ENCODE data around the gene CSRP3. TPM values are rescaled to one million over a fixed set of nuclear protein-coding genes. Genes with fewer than 3 reads are reported as not detected.

Gene CSRP3
- total RNA-seq, 1 donor from 2014 or later = not detected

DNA sequence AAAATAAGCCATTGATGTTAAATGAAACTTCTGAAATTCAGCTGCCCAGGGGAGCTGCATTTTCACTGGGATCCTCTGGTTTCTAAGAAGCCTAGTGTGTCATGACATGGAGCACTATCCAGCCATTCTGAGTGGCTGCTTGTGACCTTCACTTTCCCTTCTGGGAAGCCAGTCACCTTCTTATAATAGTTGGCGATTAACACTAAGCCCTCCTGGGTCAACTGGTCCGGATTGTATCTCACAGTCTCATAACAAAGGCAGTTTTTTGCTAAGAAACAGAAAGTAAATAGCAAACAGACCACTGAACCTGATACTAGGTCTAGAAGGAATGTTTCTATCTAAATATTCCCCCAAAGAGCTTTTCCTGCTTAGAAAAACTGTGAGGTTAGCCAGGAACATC lies 7.9 kb downstream of the CSRP3 start:
- Mint-ChIP-seq H3K9me3 (no peaks in the 10 kb centered on the region), H3K36me3 (ENCODE audit: low read depth) (no peaks in the 10 kb centered on the region), H3K27me3 (ENCODE audit: insufficient read depth) (peaks cover 3% of the 10 kb centered on the region), H3K4me3 (no peak overlapping the region), H3K27ac (no peak overlapping the region), H3K4me1 (ENCODE audit: low read depth) (no peaks in the 10 kb centered on the region)
- intact Hi-C loops (cut with micrococcal nuclease) = no loop called here
- no peak for DNase-seq (ENCODE audit: low spot score)

DNA sequence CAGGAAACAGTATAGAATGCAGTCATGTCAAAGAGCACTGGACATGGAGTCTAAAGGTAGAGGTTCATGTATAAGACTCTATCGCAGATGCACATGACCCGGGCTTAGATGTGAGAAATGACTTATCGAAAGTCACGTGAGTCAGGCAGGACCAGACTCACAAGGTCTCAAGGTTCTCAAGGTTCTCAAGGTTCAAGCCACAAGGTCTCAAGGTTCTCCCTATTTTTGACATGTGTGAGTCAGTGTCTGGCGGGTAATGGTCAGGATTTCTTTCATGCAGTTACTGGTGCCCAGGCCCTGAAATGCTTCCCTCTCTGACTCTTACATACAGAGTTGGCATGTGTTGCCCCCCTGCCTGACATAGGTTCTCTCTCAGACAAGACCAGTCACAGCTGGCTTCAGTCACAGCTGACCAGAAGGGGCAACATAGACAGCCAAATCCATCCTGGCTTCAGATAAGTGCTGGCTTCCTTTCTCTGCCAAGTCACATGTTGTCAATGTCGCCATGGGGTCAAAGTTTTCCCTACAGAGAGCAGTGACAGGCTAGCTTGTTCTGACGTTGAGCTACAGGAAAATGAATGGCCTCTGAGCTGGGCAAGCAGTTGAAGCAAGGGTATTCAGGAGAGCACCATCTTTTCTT lies 10.1 kb downstream of the CSRP3 start:
- Mint-ChIP-seq H3K27ac (no peak overlapping the region), H3K4me3 (no peak overlapping the region), H3K9me3 (no peaks in the 10 kb centered on the region), H3K36me3 (ENCODE audit: low read depth) (no peaks in the 10 kb centered on the region), H3K4me1 (ENCODE audit: low read depth) (no peaks in the 10 kb centered on the region), H3K27me3 (ENCODE audit: insufficient read depth) (peaks cover 3% of the 10 kb centered on the region)
- no peak for DNase-seq (ENCODE audit: low spot score)
- intact Hi-C loops (cut with micrococcal nuclease) = no loop called here

DNA sequence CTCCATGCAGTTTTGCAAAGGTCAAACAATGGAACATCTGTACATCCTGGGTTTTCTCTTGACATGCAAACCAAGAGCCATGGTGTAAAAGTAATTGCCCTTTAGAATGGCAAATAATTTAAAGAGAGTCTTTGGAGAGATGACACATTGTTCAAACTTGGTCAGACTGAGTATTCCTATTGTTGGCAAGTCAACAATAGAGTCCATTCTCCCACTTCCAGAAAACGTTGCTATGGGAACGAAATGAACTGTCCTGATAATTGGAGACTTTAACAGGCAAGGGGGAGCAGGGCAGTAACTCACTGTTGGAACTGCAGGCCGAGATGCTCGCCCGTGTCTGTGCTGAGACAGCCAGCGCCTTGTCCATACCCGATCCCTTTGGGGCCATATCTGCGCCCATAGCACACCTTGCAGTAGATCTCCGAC lies 13.9 kb downstream of the CSRP3 start:
- Mint-ChIP-seq H3K9me3 (no peaks in the 10 kb centered on the region), H3K4me1 (ENCODE audit: low read depth) (no peaks in the 10 kb centered on the region), H3K4me3 (no peak overlapping the region), H3K27me3 (ENCODE audit: insufficient read depth) (no peaks in the 10 kb centered on the region), H3K27ac (no peak overlapping the region), H3K36me3 (ENCODE audit: low read depth) (no peaks in the 10 kb centered on the region)
- intact Hi-C loops (cut with micrococcal nuclease) = no loop called here
- no peak for DNase-seq (ENCODE audit: low spot score)

DNA sequence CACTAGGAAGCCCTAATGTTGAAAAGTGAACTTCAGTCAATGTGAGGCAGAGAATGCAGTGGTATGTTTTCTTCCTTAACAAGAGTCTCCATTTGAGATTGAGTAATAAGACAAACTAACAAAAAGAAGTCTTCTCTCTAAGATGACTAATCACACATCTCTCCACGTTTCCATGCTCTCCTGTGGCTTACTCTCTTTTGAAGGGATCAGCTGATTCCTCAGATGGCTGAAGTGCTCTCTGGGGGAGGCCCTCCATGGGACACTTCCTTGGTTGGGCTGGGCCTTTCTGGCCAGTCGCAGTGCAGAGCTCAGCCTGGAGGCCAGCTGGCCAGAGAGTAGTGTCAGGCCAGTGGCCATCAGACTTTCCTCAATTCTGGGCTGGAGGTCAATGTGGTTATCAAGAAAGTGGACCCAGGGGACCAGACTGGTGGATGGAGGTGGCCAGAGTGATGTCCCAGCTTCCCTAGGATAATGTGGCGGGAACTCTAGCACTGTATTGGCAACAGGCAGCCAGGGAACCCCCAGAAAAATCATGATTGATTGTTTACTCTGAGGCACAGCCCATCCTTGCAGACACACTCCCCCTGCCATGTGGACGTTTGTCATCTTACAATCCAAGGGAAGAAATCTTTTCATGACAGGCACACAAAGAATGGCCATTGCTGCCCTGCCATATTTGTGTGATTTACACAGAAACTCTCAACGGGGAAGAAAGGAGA lies 14.5 kb downstream of the CSRP3 start:
- no peak overlapping the region for H3K27ac Mint-ChIP-seq
- H3K9me3 Mint-ChIP-seq = no peaks in the 10 kb centered on the region
- DNase-seq (ENCODE audit: low spot score) = no peak
- H3K27me3 Mint-ChIP-seq (ENCODE audit: insufficient read depth) = no peaks in the 10 kb centered on the region
- no peak overlapping the region for H3K4me3 Mint-ChIP-seq
- no peaks in the 10 kb centered on the region for H3K36me3 Mint-ChIP-seq (ENCODE audit: low read depth)
- H3K4me1 Mint-ChIP-seq (ENCODE audit: low read depth) = no peaks in the 10 kb centered on the region
- intact Hi-C loops (cut with micrococcal nuclease) = no loop called here

DNA sequence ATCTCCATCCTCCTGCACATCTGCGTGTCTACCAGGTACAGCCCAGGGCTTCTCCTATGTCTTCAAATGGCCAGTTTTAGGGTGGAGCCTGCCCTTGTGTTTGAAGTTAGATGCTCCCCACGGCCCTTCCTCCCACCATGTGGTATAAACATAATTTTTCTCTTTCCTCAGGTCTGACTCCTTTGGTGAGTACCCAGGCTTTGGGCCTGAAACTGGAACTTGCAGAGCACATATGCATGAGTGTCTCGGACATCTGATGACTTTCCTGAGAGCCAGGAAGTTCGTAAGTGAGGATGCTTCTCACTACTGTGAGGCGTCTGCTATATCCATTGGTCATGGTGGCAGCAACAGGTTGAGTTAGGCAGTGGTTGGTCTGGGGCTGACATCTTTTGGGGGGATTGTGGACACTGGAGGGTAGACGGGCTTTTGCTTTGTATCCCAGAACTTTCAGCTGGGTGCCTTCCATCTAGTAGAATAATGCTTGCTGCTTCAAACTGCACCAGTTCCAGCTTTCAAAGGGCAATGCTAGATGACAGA lies 16.2 kb downstream of the CSRP3 start:
- DNase-seq (ENCODE audit: low spot score) = no peak
- Mint-ChIP-seq H3K27ac (no peak overlapping the region), H3K4me1 (ENCODE audit: low read depth) (no peaks in the 10 kb centered on the region), H3K27me3 (ENCODE audit: insufficient read depth) (no peaks in the 10 kb centered on the region), H3K36me3 (ENCODE audit: low read depth) (no peaks in the 10 kb centered on the region), H3K9me3 (no peaks in the 10 kb centered on the region), H3K4me3 (no peak overlapping the region)
- intact Hi-C loops (cut with micrococcal nuclease) = no loop called here

DNA sequence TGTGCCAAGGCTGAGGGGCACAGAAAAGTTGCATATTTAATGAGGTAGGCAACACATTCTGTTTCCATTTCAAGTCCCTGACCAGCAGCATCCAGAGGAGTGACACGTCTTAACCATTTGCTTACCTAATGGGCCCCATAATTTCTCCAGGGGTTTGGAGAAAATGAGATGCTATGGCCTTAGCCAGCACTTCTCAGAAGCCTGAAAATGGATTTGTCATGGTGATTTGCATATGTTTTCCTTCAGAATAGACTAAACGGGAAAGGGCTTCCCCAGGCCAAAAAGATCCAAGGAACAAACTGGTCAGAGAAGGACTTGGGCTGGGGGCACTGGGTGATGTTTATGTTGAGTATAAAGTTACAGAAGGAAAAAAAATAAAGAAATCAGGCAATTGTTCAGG lies 16.7 kb downstream of the CSRP3 start:
- no peak for DNase-seq (ENCODE audit: low spot score)
- Mint-ChIP-seq H3K27ac (no peak overlapping the region), H3K27me3 (ENCODE audit: insufficient read depth) (no peaks in the 10 kb centered on the region), H3K36me3 (ENCODE audit: low read depth) (no peaks in the 10 kb centered on the region), H3K4me3 (no peak overlapping the region), H3K9me3 (no peaks in the 10 kb centered on the region), H3K4me1 (ENCODE audit: low read depth) (no peaks in the 10 kb centered on the region)
- intact Hi-C loops (cut with micrococcal nuclease) = no loop called here

DNA sequence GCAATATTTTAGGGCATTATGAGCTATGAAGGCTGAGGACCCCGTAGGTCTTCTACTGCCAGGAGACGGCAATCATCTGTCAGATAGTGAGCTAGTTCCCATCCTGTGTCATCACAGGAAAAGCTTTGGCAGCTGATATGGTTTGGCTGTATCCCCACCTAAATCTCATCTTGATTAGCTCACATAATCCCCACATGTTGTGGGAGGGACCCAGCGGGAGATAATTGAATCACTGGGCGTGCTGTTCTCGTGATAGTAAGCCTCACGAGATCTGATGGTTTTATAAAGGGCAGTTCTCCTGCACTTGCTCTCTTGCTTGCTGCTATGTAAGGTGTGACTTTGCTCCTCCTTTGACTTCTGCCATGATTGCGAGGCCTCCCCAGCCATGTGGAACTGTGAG lies 18.1 kb downstream of the CSRP3 start:
- Mint-ChIP-seq H3K4me3 (no peak overlapping the region), H3K27ac (no peak overlapping the region)
- intact Hi-C loops (cut with micrococcal nuclease) = no loop called here

DNA sequence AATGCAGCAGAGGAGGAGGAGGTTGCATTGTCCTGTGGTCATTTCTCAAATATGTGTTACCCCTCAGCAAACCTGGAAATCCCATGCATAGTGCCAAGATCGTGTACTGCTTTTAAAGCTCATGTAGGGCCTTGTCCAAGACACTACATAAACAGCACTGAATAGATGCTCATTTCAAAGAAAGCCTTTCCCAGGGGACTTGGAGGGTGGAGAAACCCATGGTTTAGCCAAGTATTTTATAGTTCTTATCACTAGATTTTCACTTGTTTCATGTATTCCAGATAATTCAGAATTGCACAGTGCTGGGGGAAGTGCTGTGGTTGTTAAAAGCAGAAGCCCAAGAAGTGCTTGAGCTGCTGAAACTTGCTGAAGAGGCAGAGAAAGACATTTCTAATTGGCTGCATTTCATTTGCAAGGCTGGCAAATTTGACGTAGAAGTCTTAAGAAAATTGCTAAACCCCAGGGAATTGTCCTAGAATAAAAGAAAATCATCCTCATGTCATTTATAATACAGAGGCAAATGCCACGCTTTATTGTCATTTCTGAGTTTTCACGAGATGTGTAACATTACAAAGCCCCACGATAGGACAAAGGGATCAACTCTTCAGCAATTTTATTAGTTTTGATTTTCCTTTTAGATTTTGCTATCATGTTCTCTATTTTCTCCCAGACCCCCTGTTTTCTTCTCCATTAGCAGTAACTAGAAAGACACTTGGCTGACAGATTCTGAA lies 20.1 kb downstream of the CSRP3 start:
- intact Hi-C loops (cut with micrococcal nuclease) = no loop called here
- H3K4me3 Mint-ChIP-seq = no peak overlapping the region

More for the DNA sequence above, 18.1 kb downstream of the CSRP3 start:
- Mint-ChIP-seq H3K36me3 (ENCODE audit: low read depth) (no peaks in the 10 kb centered on the region), H3K4me1 (ENCODE audit: low read depth) (no peaks in the 10 kb centered on the region), H3K27me3 (ENCODE audit: insufficient read depth) (no peaks in the 10 kb centered on the region), H3K9me3 (no peaks in the 10 kb centered on the region)
- no peak for DNase-seq (ENCODE audit: low spot score)

DNA sequence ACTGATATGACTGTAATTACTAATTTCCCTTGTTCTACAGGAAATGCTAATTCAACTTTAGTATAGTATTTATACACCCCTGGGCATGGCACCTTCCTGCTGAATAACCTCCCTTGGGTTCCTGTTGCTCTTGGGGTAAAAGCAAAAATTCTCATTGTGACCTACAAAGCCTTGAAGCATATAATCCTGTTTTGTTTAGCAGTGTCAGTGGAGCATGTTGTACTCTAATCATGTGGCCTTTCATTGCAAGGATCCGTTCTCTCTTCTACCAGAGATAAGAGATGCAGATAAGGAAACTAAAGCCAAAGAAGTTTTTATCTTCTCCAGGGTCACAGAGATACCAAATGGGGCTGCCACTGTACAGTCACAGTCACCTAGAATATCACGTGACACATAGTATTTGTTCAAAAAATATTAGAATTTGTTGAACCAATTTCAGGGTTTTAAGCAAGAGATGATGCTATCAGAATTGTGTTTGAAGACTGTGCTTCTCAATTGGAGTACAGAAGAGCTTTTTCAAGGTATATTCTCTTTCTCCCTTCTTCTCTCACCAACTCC lies 25.1 kb downstream of the CSRP3 start:
- H3K4me3 Mint-ChIP-seq = no peak overlapping the region
- intact Hi-C loops (cut with micrococcal nuclease) = no loop called here
- no peak overlapping the region for H3K27ac Mint-ChIP-seq
- no peak for DNase-seq (ENCODE audit: low spot score)
- peaks cover 31% of the 10 kb centered on the region for H3K36me3 Mint-ChIP-seq (ENCODE audit: low read depth)
- no peaks in the 10 kb centered on the region for H3K9me3 Mint-ChIP-seq
- H3K4me1 Mint-ChIP-seq (ENCODE audit: low read depth) = no peaks in the 10 kb centered on the region
- no peaks in the 10 kb centered on the region for H3K27me3 Mint-ChIP-seq (ENCODE audit: insufficient read depth)

More for the DNA sequence above, 20.1 kb downstream of the CSRP3 start:
- DNase-seq (ENCODE audit: low spot score) = no peak
- no peaks in the 10 kb centered on the region for H3K9me3 Mint-ChIP-seq
- H3K36me3 Mint-ChIP-seq (ENCODE audit: low read depth) = peaks cover 8% of the 10 kb centered on the region
- no peak overlapping the region for H3K27ac Mint-ChIP-seq
- H3K27me3 Mint-ChIP-seq (ENCODE audit: insufficient read depth) = no peaks in the 10 kb centered on the region
- no peaks in the 10 kb centered on the region for H3K4me1 Mint-ChIP-seq (ENCODE audit: low read depth)

DNA sequence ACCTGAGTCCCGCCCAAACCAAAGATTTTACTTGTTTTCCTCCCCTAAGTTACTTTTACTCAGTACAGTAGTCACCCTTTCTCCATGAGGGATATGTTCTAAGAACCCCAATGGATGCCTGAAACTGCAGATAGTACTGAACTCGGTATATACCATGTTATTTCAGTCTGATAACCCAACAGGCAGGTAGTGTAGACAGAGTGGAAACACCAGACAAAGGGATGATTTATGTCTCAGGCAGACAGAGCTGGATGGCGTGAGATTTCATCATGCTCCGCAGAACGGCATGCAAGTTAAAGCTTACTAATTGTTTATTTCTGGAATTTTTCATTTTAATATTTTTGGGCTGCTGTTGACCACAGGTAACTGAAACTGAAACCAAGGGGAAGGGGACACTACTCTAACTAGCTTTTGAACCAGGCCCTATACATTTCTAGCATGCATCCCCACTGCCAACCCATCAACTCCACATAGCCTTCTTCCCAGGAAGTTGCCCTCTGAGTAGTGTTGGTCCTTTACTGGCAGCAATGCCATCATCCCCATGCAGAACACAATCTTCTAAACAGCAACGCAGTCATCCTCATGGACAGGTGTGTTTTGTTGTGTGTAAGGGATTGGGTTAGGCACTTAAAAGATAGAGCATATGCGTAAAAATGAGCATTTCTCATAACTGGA lies 27.7 kb downstream of the CSRP3 start:
- DNase-seq (ENCODE audit: low spot score) = no peak
- Mint-ChIP-seq H3K27ac (no peak overlapping the region), H3K27me3 (ENCODE audit: insufficient read depth) (no peaks in the 10 kb centered on the region), H3K9me3 (no peaks in the 10 kb centered on the region), H3K36me3 (ENCODE audit: low read depth) (peaks cover 37% of the 10 kb centered on the region), H3K4me3 (no peak overlapping the region), H3K4me1 (ENCODE audit: low read depth) (no peaks in the 10 kb centered on the region)
- intact Hi-C loops (cut with micrococcal nuclease) = no loop called here

DNA sequence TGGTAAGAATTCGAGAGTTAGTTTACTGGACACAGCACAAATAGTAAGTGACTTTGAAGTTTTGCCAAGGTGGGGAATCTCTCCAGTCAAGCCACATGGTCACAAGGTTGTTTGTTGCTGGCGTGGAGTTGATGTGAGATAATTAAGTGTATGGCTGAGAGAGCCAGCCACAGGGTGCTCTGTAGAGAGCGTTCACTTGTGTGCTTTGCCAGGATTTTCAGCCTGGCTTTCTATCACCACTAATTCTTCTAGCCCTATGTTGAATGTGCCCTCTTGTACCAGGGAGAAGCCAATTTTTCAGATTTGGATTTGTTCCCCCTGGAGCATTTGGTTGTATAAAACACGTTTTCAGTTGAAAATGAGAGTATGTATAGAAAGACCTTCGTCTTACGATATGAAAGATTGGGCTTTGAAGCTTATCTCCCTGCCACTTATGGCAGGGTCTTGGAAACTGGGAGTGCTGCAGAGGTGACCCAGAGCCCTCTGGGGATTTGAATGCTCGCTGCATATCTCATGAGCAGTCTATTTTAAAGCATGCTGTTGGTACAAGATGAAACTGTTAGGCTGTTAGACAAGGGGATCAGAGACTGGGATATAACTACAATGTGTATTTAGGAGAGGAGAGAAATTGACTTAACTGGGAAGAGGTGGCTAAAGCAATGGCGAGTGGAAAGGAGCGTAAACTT lies 28.6 kb downstream of the CSRP3 start:
- H3K9me3 Mint-ChIP-seq = no peaks in the 10 kb centered on the region
- no peaks in the 10 kb centered on the region for H3K27me3 Mint-ChIP-seq (ENCODE audit: insufficient read depth)
- H3K36me3 Mint-ChIP-seq (ENCODE audit: low read depth) = peaks cover 38% of the 10 kb centered on the region
- no peak for DNase-seq (ENCODE audit: low spot score)
- no peaks in the 10 kb centered on the region for H3K4me1 Mint-ChIP-seq (ENCODE audit: low read depth)
- intact Hi-C loops (cut with micrococcal nuclease) = no loop called here
- H3K4me3 Mint-ChIP-seq = no peak overlapping the region
- H3K27ac Mint-ChIP-seq = no peak overlapping the region

DNA sequence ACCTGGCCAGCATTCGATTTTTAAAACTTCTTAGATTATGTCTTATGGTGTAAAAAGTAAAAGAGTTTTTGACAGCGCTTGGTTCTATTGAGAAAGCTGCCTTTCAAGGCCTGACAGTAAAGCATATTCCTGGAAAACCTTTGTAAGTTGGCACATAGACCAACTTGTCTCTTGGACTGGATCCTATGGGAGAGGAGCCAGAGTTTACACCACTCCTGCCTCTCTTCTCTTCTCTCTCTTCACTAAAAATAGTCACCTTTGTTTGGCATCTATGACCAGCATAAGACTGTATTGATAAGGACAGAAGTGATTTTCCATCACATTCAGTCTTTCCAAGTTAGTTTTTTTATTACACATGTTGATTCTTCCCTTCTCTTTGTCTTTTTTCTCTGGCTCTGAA lies 33.7 kb downstream of the CSRP3 start:
- no peak for DNase-seq (ENCODE audit: low spot score)
- Mint-ChIP-seq H3K9me3 (no peaks in the 10 kb centered on the region), H3K36me3 (ENCODE audit: low read depth) (peaks cover 43% of the 10 kb centered on the region), H3K4me1 (ENCODE audit: low read depth) (peaks cover 9% of the 10 kb centered on the region), H3K27me3 (ENCODE audit: insufficient read depth) (no peaks in the 10 kb centered on the region), H3K4me3 (no peak overlapping the region), H3K27ac (no peak overlapping the region)
- intact Hi-C loops (cut with micrococcal nuclease) = loop anchor here (10.0 kb wide), 1 partner anchor 93 kb away; no protein-coding TSS in a partner anchor
